HCT116 (cell line): Measurements from ENCODE around the gene STAMBPL1.

Experiments used
- CTCF ChIP-seq, 3 experiments: fragments of 200-600 bp in 1 of 3; sonication (generic) in 1 of 3; IDR thresholded peaks in 2 of 3; conservative IDR thresholded peaks in 1 of 3; 2 replicates each; pipeline ENCODE4 v1.5.1; 2012 to 2017; ENCODE audit warnings: low read depth in 2 of 3, low read length in 2 of 3, antibody characterized with exemption in 1 of 3, borderline replicate concordance in 1 of 3, control low read depth in 1 of 3, mild to moderate bottlenecking in 1 of 3, mixed read lengths in 1 of 3, mixed run types in 1 of 3, moderate library complexity in 1 of 3; ENCODE audit not compliant: insufficient read depth in 1 of 3
- EGR1 ChIP-seq: IDR thresholded peaks from 2 replicates; pipeline ENCODE4 v1.6.1; 2012; ENCODE audit warnings: low read depth
- POLR2A ChIP-seq: IDR thresholded peaks from 2 replicates; pipeline ENCODE4 v1.7.0; 2011; ENCODE audit warnings: borderline replicate concordance; ENCODE audit not compliant: insufficient read depth, insufficient read length; ENCODE audit errors: extremely low read depth
- TF ChIP-seq, protein P1 (sequence below): IDR thresholded peaks from 2 replicates; pipeline ENCODE4 v1.6.1; 2012

- TF ChIP-seq CTCF (IDR thresholded peaks at IDR 0.05 in 2 of 3, conservative IDR thresholded peaks at IDR 0.05 in 1 of 3; ENCODE audit: borderline replicate concordance in 1 of 3, insufficient read depth in 1 of 3, low read depth in 2 of 3, low read length in 2 of 3) (no peak), POLR2A (no peak), EGR1 (no peak)
- TF ChIP-seq, protein P1, sequence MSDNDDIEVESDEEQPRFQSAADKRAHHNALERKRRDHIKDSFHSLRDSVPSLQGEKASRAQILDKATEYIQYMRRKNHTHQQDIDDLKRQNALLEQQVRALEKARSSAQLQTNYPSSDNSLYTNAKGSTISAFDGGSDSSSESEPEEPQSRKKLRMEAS: no peak
Observed at GRCh38 chr10:88853155-88853881, 26.7 kb upstream of the STAMBPL1 start.
